NCI-H1930 (cell line): ENCODE measurements around the gene INTS11.

ENCODE experiments used
- DNase-seq, 2 experiments: peaks; one replicate each; lab custom pipeline; 2025; lab: John Stamatoyannopoulos, UW

Gene INTS11

DNA sequence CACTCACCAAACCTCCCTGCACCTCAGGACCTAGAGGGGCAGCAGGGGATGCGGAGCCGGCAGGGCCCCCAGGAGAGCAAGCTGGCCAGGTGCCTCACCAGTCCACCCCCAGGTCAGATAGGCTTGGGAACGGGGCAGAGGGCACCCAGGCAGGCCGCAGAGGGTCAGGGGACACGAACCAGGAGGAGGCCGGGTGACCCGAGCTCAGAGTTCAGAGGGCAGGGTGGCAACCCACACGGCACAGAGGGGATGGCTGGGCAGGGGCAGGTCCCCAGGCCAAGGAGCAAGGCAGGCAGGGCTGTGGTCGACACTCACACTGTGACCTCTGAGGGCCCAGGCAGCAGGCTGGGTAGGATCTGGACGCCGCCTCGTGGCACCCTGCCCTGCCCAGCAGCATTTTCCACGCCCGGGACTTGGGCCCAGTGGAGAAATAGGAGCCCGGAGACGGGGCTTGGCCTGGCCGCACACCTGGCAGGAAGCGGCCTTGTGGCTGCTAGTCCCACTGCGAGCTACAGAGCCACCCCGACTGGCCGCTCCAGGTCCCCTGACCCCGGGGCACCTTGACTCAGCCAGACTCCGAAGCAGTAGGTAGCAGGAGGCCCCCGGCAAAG is 19.5 kb upstream of the INTS11 start:
- DNase-seq, result no peak

DNA sequence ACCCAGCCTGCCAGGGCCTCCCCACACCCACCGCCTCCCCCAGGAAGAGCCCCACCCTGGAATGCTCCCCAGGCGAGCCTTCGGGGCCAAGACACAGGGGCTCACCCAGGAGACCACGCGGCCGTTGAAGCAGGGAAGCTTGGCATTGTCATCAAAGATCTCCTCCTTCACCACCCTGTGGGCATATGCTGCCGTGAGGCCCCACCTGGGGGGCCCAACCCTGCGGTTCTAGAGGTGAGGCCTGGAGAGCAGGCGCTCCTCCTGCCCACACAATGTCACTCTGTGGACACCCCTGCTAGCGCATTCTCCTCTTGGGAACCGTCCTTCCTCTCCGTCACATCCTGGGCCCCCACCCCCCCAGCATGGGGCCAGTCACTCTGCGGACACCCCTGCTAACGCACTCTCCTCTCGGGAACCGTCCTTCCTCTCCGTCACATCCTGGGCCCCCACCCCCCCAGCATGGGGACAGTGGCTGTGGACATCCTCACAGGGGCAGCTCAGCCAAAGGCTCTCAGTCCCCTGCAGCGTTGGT is 18.2 kb upstream of the INTS11 start:
- no peak for DNase-seq

DNA sequence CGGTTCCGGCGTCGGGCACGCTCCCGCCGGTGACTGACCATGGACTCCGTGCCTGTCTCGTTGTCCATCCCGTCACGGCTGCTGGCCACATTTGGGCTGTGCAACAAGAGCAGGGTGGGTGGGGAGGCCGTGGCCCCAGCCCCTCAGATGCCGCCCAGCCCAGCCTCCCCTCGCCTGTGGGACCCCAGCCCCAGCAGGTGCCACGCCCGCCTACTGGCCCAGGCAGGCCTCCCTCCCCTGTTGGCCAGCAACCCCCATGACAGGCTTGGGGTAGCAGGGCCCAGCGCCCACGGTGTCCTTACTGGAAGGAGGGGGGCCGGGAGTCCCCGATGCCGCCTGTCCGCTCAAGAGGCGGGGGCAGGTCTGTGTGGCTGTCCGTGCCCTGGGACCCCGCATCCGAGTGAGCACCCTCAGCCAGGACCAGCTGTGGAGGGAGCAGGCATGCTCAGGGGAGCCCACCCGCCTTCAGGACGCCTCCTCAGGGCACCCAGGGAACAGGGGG is 17.7 kb upstream of the INTS11 start:
- no peak for DNase-seq

DNA sequence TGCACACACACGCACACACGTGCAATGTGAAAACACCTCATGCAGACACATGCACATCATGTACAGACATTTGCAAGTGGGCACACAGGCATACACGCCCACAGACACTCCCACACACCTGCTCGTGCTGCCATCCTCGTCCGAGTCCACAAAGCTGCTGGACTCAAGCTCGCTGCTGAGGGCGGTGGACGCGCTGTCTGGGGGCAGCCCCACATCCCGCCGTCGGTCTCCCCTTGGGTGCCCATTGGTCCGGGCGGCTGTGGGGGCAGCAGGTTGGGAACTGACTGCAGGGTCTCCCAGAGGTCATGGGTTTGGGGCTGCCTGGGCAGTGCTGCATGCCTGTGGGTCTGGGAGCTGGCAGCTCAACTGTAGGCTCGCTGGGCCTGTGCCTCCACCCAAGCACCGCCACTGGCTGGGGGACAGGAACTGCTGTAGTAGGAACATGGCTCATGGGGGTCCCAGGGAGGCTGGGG is 17.1 kb upstream of the INTS11 start:
- DNase-seq, result no peak

DNA sequence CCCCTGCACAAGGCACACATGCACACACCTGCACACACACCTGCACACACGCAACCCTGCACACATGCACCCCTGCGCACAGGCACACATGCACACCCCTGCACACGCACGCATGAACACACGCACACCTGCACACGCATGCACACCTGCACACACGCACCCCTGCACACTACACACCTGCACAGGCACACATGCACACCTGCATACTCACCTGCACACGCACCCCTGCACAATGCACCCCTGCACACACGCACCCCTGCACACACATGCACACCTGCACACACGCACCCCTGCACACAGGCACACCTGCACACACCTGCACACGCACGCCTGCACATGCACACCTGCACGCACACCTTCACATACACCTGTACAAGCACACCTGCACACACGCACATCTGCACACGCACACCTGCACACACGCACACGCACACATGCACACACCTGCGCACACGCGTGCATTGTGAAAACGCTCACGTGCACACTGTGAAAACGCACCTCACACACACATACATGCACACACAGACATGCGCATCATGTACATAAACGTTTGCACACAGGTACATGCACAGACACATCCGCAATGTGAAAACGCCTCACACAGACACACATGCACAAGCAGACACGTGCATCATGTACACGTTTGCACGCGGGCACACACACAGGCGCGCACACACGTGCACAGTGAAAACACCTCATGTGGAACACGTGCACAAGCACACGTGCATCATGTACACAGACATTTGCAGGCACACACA is 16.5 kb upstream of the INTS11 start:
- DNase-seq, result no peak

DNA sequence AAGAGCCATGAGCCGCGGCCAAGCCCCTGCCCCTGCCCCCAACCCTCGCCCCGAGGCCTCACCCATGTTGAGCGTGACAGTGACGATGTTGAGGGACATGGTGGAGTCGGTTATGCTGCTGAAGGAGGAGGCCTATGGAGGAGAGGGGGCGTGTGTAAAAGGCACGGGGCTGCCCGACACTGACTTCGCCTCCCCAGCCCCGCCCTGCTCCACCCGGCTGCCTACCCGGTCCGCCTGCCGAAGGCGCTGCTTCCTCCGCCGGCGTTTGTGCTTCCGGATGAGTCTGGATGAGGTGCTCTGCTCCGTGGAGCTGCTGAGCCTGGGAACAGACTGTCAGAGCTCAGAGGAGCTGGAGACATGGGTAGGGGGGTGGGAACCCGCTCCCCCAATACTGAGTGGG is 15.7 kb upstream of the INTS11 start:
- no peak for DNase-seq

DNA sequence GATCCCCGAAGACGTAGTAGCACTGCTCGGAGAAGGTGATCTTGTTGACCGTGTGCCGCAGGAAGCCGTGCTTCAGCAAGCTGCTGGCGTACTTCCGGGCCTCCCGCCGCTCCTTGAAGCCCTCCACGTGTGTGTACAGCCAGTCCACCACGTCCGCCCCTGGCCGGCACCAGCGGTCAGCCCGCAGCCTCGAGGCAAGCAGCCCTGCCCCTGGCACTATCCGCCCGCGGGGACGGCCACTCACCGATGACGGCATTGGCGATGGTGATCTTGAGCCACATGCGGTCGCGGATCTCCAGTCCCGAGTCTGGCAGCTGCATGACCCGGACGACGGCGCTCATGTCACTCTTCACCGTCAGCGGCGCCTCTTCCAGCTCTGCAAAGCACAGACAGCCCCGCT is 13.8 kb upstream of the INTS11 start:
- no peak for DNase-seq

DNA sequence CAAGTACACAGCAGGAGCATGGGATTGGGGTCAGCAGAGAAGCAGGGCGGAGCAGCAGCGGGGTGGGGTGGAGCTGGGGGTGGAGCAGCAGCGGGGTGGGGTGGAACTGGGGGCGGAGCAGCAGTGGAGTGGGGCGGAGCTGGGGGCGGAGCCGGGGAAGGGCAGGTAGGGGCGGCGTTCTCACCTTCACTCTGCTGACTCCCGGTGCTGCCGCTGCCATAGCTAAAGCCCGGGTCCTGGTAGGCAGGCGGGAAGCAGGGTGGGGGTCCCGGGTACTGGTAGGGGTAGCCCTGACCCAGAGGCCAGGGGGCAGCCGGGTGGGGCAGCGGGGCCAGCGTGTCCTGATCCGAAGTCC is 13.3 kb upstream of the INTS11 start:
- no peak for DNase-seq

DNA sequence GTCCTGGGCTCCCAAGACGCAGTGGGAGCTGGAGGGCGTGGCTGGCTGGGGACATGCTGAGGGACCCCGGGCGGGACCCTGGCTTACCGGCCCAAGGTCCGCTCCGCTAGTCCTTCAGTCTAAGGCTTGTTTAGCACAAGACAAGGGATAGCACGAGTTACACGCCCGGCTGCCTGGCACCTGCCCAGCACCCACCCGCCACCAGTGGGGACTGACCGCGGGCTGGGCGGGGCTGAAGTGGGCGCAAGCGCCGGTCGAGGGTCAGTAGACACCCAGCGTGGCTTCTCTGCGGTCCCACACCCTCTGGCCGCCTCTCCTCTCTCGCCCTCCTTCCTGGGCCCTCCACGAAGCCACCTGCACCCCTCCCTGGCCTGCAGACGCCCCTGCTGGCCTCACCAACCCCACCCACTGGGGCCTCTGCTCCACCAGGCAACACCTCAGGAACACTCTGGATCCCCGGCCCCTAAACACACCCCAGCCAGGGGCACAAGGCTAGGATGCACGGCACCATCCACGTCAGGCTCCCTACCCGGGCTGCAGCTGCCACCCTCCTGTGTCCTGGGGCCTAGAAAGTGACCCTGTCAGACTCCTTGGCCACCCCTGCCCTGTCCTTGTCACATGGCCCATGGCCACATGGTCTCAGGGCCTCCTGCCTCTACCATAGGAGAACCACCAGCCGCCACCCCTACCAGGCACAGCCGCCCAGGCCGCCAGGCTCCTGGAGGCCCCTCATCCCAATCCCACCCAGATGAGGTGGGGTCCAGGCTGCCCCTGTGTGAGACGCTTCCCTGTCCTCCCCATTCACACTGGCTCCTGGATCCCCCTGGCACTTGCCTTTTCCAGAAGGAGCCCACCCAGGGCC is 12.7 kb upstream of the INTS11 start:
- DNase-seq, result no peak

DNA sequence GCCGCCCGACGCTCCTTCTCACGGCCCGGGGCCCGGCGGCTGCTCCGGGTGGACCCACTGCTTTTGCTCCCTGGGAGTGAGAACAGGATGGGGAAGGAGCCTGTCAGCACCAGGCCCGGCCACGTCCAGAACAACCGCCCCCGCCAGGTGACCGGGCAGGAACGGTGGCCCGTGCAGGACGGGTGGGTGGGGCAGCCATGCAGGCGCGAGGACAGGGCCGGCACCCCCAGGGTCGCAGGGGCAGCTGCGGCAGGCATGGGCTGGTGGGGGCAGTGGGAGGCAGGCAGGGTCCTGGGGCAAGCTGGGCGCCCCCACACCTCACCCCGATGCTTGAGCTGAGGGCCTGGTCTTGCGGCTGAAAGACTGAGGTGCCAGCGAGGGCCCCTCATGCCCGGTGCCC is 12.0 kb upstream of the INTS11 start:
- DNase-seq, result no peak

DNA sequence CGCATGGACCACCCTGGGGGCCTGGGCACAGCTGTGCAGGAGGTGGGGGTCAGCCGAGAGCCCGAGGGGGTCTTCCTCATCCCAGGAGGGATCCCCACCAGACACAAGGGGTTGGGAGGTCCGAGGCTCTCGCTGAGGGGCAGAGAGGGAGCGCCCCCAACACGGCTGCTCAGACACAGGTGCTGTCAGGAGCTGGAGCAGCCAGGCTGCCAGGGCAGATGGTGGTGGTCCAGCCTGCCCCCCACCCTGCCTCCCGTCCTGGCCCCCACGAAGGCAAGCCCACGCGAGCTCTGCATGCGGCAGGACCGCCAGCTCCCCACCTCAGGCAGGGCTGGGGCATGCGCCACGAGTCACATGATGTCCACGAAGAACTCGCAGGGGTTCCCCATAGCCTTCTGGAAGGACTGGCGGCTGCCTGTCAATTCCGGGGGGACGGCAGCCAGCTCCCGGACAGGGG is 11.4 kb upstream of the INTS11 start:
- no peak for DNase-seq

DNA sequence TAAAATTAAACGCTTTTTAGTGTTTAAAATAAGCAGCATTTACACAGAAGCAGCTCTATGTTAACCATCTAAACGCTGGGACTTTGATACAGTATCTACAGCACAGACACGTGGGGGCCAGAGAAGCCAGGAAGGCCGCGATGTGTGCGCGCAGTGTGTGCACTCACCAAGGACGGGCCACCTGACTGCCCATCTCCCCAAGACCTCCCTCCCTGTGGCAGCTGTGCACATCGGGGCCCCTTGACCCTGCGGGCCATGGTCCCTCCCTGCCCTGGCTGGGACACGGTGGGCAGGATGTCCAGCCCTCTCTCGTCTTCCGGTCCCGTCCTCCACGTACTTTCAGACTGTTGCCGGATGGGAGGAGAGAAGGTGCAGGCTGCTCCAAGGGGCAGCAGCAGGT is 10.8 kb upstream of the INTS11 start:
- DNase-seq, result no peak

DNA sequence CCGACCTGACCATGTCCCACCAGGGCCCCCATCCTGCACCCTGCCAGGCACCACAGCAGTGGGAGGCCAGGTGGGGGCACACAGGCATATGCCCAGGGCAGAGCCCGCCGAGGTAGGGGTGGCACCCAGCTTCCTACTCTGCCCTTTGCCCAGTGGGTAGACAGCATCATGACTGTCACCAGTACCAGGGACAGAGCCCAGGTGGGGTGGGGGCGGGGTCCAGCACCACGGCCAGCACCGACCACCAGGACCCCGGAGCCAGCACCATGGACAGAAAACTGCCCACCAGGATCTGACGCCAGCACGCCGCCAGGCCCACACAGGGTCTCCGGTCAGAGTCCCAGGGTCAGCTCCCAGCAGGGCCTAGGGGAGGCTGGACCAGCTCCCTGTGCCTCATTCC is 10.4 kb upstream of the INTS11 start:
- DNase-seq, result no peak

DNA sequence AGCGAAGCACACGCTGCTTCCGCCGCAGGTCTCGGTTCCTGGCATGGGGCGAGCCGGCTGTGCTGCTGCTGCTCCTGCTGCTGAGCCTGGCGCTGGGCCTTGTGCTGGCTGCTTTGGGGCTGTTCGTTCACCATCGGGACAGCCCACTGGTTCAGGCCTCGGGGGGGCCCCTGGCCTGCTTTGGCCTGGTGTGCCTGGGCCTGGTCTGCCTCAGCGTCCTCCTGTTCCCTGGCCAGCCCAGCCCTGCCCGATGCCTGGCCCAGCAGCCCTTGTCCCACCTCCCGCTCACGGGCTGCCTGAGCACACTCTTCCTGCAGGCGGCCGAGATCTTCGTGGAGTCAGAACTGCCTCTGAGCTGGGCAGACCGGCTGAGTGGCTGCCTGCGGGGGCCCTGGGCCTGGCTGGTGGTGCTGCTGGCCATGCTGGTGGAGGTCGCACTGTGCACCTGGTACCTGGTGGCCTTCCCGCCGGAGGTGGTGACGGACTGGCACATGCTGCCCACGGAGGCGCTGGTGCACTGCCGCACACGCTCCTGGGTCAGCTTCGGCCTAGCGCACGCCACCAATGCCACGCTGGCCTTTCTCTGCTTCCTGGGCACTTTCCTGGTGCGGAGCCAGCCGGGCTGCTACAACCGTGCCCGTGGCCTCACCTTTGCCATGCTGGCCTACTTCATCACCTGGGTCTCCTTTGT is 9.2 kb upstream of the INTS11 start:
- no peak for DNase-seq

DNA sequence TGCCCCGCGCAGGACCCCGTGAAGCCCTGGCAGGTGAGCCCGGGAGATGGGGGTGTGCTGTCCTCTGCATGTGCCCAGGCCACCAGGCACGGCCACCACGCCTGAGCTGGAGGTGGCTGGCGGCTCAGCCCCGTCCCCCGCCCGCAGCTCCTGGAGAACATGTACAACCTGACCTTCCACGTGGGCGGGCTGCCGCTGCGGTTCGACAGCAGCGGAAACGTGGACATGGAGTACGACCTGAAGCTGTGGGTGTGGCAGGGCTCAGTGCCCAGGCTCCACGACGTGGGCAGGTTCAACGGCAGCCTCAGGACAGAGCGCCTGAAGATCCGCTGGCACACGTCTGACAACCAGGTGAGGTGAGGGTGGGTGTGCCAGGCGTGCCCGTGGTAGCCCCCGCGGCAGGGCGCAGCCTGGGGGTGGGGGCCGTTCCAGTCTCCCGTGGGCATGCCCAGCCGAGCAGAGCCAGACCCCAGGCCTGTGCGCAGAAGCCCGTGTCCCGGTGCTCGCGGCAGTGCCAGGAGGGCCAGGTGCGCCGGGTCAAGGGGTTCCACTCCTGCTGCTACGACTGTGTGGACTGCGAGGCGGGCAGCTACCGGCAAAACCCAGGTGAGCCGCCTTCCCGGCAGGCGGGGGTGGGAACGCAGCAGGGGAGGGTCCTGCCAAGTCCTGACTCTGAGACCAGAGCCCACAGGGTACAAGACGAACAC is 8.5 kb upstream of the INTS11 start:
- no peak for DNase-seq

DNA sequence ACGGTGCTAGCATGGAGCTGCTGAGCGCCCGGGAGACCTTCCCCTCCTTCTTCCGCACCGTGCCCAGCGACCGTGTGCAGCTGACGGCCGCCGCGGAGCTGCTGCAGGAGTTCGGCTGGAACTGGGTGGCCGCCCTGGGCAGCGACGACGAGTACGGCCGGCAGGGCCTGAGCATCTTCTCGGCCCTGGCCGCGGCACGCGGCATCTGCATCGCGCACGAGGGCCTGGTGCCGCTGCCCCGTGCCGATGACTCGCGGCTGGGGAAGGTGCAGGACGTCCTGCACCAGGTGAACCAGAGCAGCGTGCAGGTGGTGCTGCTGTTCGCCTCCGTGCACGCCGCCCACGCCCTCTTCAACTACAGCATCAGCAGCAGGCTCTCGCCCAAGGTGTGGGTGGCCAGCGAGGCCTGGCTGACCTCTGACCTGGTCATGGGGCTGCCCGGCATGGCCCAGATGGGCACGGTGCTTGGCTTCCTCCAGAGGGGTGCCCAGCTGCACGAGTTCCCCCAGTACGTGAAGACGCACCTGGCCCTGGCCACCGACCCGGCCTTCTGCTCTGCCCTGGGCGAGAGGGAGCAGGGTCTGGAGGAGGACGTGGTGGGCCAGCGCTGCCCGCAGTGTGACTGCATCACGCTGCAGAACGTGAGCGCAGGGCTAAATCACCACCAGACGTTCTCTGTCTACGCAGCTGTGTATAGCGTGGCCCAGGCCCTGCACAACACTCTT is 7.7 kb upstream of the INTS11 start:
- no peak for DNase-seq

DNA sequence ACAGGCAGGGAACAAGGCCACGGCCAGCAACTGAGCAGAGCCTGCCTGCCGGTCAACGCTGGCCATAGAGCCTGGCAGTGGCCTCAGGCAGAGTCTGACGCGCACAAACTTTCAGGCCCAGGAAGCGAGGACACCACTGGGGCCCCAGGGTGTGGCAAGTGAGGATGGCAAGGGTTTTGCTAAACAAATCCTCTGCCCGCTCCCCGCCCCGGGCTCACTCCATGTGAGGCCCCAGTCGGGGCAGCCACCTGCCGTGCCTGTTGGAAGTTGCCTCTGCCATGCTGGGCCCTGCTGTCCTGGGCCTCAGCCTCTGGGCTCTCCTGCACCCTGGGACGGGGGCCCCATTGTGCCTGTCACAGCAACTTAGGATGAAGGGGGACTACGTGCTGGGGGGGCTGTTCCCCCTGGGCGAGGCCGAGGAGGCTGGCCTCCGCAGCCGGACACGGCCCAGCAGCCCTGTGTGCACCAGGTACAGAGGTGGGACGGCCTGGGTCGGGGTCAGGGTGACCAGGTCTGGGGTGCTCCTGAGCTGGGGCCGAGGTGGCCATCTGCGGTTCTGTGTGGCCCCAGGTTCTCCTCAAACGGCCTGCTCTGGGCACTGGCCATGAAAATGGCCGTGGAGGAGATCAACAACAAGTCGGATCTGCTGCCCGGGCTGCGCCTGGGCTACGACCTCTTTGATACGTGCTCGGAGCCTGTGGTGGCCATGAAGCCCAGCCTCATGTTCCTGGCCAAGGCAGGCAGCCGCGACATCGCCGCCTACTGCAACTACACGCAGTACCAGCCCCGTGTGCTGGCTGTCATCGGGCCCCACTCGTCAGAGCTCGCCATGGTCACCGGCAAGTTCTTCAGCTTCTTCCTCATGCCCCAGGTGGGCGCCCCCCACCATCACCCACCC is 6.9 kb upstream of the INTS11 start, which contains the start of gene TAS1R3:
TAS1R3 (plus strand) TSS at position 213 of the 898 bp plus-strand sequence; CDS start at position 279, 66 bp downstream.
- DNase-seq, result no peak

DNA sequence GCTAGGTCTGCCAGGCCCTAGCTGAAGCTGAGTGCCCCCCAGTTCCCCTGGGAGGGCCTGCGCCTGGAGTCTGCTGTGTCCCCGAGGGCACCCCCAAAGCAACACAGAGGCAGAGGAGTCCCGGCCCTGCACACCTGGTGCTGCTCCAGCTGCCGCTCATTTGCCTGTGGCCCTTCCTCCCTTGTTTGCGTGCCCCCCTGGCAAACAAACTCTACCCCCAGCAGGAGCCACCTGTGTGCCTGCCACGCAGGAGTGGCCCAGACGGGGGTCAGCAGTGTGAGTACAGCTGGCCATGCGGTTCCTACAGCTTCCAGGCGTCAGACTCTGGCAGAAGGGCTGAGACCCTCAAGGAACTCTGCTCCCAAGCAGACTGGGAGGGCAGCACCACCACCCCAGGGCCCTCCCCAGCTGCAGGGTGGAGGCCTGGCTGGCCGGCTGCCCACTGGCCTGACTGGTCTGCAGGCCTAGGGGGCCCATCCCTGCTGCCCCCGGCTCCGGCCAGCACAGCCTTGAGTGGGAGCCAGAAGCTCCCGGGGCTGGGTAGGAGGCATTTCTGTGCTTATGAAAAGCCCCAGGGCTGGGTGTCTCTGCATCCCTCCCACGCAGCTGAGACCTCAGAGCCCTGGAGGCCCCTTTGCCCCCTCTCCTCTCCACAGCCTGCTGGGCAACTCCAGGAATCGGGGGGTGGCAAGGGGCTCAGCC is 6.1 kb upstream of the INTS11 start:
- no peak for DNase-seq
